Neural cell (in vitro differentiated cells): ENCODE results near the gene PEX3. TPM values are rescaled to one million over a fixed set of nuclear protein-coding genes. Genes with fewer than 3 reads are reported as not detected.

Experiments used
- H2AFZ ChIP-seq: fragments of 200-600, 300-800 bp; sonication (generic), shearing (Covaris generic); 2 replicates; pipeline ENCODE4 v1.6.0; 2014; ENCODE audit warnings: low read depth, mild to moderate bottlenecking, antibody characterized with exemption, low read length, moderate library complexity
- H3F3A ChIP-seq: fragments of 200-600 bp; shearing (Covaris generic); 2 replicates; pipeline ENCODE4 v1.6.1; 2016; ENCODE audit warnings: mild to moderate bottlenecking, moderate library complexity, mixed read lengths, antibody characterized with exemption, low read length; ENCODE audit not compliant: insufficient read depth, poor library complexity, severe bottlenecking
- H3K27ac ChIP-seq: fragments of 200-600, 300-800 bp; sonication (generic), shearing (Covaris generic); 2 replicates; pipeline ENCODE4 v1.5.1; 2014; ENCODE audit warnings: mild to moderate bottlenecking, low read length, moderate library complexity
- H3K27me3 ChIP-seq: fragments of 300-800, 200-600 bp; sonication (generic), shearing (Covaris generic); 2 replicates; pipeline ENCODE4 v1.6.0; 2014; ENCODE audit warnings: mild to moderate bottlenecking, low read depth, low read length, moderate library complexity; ENCODE audit not compliant: insufficient read depth
- H3K36me3 ChIP-seq: fragments of 300-800, 200-600 bp; sonication (generic), shearing (Covaris generic); 2 replicates; pipeline ENCODE4 v1.5.1; 2014; ENCODE audit warnings: mild to moderate bottlenecking, antibody characterized with exemption, low read length, moderate library complexity; ENCODE audit not compliant: insufficient read depth
- H3K4me2 ChIP-seq: fragments of 300-800, 200-600 bp; sonication (generic), shearing (Covaris generic); 2 replicates; pipeline ENCODE4 v1.6.0; 2014; ENCODE audit warnings: mild to moderate bottlenecking, low read length
- H3K4me3 ChIP-seq: fragments of 300-800, 200-600 bp; sonication (generic), shearing (Covaris generic); 2 replicates; pipeline ENCODE4 v1.5.1; 2014; ENCODE audit warnings: mild to moderate bottlenecking, low read length, moderate library complexity
- H3K79me2 ChIP-seq: fragments of 200-600 bp; shearing (Covaris generic); replicated peaks from 2 replicates; pipeline ENCODE4 v1.6.0; 2014; ENCODE audit warnings: mild to moderate bottlenecking, low read length, moderate library complexity; ENCODE audit not compliant: insufficient read depth
- H3K9ac ChIP-seq: fragments of 300-800, 200-600 bp; sonication (generic), shearing (Covaris generic); 2 replicates; pipeline ENCODE4 v1.6.1; 2016; ENCODE audit warnings: mild to moderate bottlenecking, low read length, mixed read lengths
- H3K9me2 ChIP-seq: fragments of 200-600 bp; shearing (Covaris generic); 2 replicates; pipeline ENCODE4 v1.6.1; 2016; ENCODE audit warnings: mild to moderate bottlenecking, low read length, mixed read lengths; ENCODE audit not compliant: insufficient read depth
- H3K9me3 ChIP-seq: fragments of 200-600, 300-800 bp; sonication (generic), shearing (Covaris generic); 2 replicates; pipeline ENCODE4 v1.6.1; 2016; ENCODE audit warnings: mild to moderate bottlenecking, mixed run types, low read length, moderate library complexity, mixed read lengths
- H4K20me1 ChIP-seq: fragments of 200-600 bp; shearing (Covaris generic); 2 replicates; pipeline ENCODE4 v1.6.1; 2016; ENCODE audit warnings: mild to moderate bottlenecking, mixed run types; ENCODE audit not compliant: insufficient read depth
- CTCF ChIP-seq: fragments of 450-650 bp; IDR thresholded peaks from 2 replicates; pipeline ENCODE4 v1.5.1; 2014; ENCODE audit warnings: antibody characterized with exemption, mild to moderate bottlenecking, moderate library complexity; ENCODE audit not compliant: poor library complexity, severe bottlenecking
- EP300 ChIP-seq: fragments of 450-650 bp; conservative IDR thresholded peaks from 2 replicates; pipeline ENCODE4 v1.6.1; 2014; ENCODE audit warnings: antibody characterized with exemption, mild to moderate bottlenecking, moderate library complexity; ENCODE audit not compliant: poor library complexity, severe bottlenecking
- EZH2 ChIP-seq: fragments of 200-600, 300-800 bp; shearing (Covaris generic), sonication (generic); IDR thresholded peaks from 2 replicates; pipeline ENCODE4 v1.6.1; 2014; ENCODE audit warnings: antibody characterized with exemption, low read length, borderline replicate concordance, mild to moderate bottlenecking; ENCODE audit not compliant: insufficient read depth, poor library complexity, severe bottlenecking
- MXI1 ChIP-seq: fragments of 450-650 bp; conservative IDR thresholded peaks from 2 replicates; pipeline ENCODE4 v1.6.1; 2014; ENCODE audit warnings: antibody characterized with exemption, mild to moderate bottlenecking; ENCODE audit not compliant: poor library complexity, severe bottlenecking
- POLR2AphosphoS5 ChIP-seq: IDR thresholded peaks from 2 replicates; pipeline ENCODE4 v1.6.1; 2012
- RAD21 ChIP-seq: fragments of 450-650 bp; conservative IDR thresholded peaks from 2 replicates; pipeline ENCODE4 v1.6.1; 2014; ENCODE audit warnings: antibody characterized with exemption, mild to moderate bottlenecking, moderate library complexity
- REST ChIP-seq: IDR thresholded peaks from 2 replicates; pipeline ENCODE4 v1.6.1; 2012; ENCODE audit warnings: borderline replicate concordance
- SMC3 ChIP-seq: fragments of 450-650 bp; conservative IDR thresholded peaks from 2 replicates; pipeline ENCODE4 v1.6.1; 2014; ENCODE audit warnings: antibody characterized with exemption, mild to moderate bottlenecking, moderate library complexity; ENCODE audit not compliant: poor library complexity
- TAF1 ChIP-seq: IDR thresholded peaks from 2 replicates; pipeline ENCODE4 v1.6.1; 2012; ENCODE audit warnings: low read depth
- polyA plus RNA-seq: library from polyadenylated mRNA; depleted of rRNA; stranded (reverse); fragments of >200 nt; gene quantifications from 2 replicates; pipeline ENCODE4 v1.2.3, GENCODE V29; 2014

The PEX3 gene
- polyA plus RNA-seq, 1 donor from 2014 or later = 37.9 TPM

GRCh38 chr6:143522039-143522600 is 71.5 kb downstream of the PEX3 start:
- Histone ChIP-seq H3K9me3 (no peaks in the 10 kb centered on the region), H3K27ac (no peak overlapping the region), H3K27me3 (no peaks in the 10 kb centered on the region), H2AFZ (no peak overlapping the region), H3F3A (no peaks in the 10 kb centered on the region), H3K79me2 (no peaks in the 10 kb centered on the region), H3K4me2 (no peak overlapping the region), H3K9me2 (no peaks in the 10 kb centered on the region), H3K36me3 (no peaks in the 10 kb centered on the region), H4K20me1 (no peaks in the 10 kb centered on the region), H3K4me3 (no peak overlapping the region), H3K9ac (no peak overlapping the region)
- no peak for TF ChIP-seq MXI1
- TF ChIP-seq POLR2AphosphoS5 = no peak
- TF ChIP-seq CTCF = no peak
- no peak for TF ChIP-seq SMC3
- no peak for TF ChIP-seq TAF1
- no peak for TF ChIP-seq EZH2
- TF ChIP-seq REST = no peak
- no peak for TF ChIP-seq EP300
- TF ChIP-seq RAD21 = no peak

GRCh38 chr6:143525356-143525755 is 74.8 kb downstream of the PEX3 start:
- Histone ChIP-seq H3K9me2 (no peaks in the 10 kb centered on the region), H3K79me2 (no peaks in the 10 kb centered on the region), H3K36me3 (no peaks in the 10 kb centered on the region), H3K4me3 (no peak overlapping the region), H4K20me1 (no peaks in the 10 kb centered on the region), H3K4me2 (no peak overlapping the region), H3K9me3 (no peaks in the 10 kb centered on the region), H3K27ac (no peak overlapping the region), H3K27me3 (no peaks in the 10 kb centered on the region), H3F3A (no peaks in the 10 kb centered on the region), H2AFZ (no peak overlapping the region), H3K9ac (no peak overlapping the region)
- no peak for TF ChIP-seq RAD21
- no peak for TF ChIP-seq MXI1
- TF ChIP-seq TAF1 = no peak

DNA sequence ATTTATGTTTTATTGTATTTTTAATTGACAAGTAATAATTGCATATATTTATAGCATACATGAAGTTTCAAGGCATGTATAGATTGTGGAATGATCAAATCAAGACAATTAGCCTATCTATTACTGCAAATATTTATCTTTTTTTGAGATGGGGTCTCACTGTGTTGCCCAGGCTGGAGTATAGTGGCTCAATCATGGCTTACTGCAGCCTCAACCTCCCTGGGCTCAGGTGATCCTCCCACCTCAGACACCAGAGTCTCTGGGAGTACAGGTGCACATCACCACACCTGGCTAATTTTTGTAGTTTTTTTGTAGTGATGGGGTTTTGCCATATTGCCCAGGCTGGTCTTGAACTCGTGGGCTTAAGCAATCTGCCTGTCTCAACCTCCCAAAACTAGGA is 77.1 kb downstream of the PEX3 start:
- Histone ChIP-seq H3K36me3 (no peaks in the 10 kb centered on the region), H3K9me2 (no peaks in the 10 kb centered on the region), H3K27ac (no peak overlapping the region), H3K4me2 (no peak overlapping the region), H3K27me3 (no peaks in the 10 kb centered on the region), H4K20me1 (no peaks in the 10 kb centered on the region), H3K4me3 (no peak overlapping the region), H3K9ac (no peak overlapping the region), H2AFZ (no peak overlapping the region), H3K9me3 (no peaks in the 10 kb centered on the region), H3F3A (no peaks in the 10 kb centered on the region), H3K79me2 (no peaks in the 10 kb centered on the region)
- TF ChIP-seq CTCF = no peak
- TF ChIP-seq EP300 = no peak
- no peak for TF ChIP-seq POLR2AphosphoS5
- TF ChIP-seq TAF1 = no peak
- TF ChIP-seq REST = no peak
- no peak for TF ChIP-seq MXI1
- no peak for TF ChIP-seq SMC3
- no peak for TF ChIP-seq EZH2
